GM19351 (cell line): ENCODE measurements around the gene ABCC2.
"Not testable (repeated sequence)": the region's sequence is repeated elsewhere in the genome, so short reads cannot be mapped to it uniquely, and the experiment has no call there.

ENCODE experiments used
- ATAC-seq: cut with Tn5 transposase; IDR thresholded peaks from one replicate; pipeline ENCODE4 v1.9.1; 2021; ENCODE audit warnings: mild to moderate bottlenecking, moderate library complexity; ENCODE audit not compliant: unreplicated experiment

ABCC2 gene

GRCh38 chr10:99782447-99783286 lies at the start of gene ABCC2:
Gene ABCC2 (plus strand): TSS chr10:99782640. CDS start chr10:99782845, 205 bp downstream.
- ATAC-seq, result no peak

- ATAC-seq, result no peak
Measured at GRCh38 chr10:99733366-99733765, 49.1 kb upstream of the ABCC2 start.

GRCh38 chr10:99734111-99734510 lies 48.3 kb upstream of the ABCC2 start:
- not testable (repeated sequence) for ATAC-seq

- no peak for ATAC-seq
Measured at GRCh38 chr10:99740260-99740659, 42.2 kb upstream of the ABCC2 start.

- no peak for ATAC-seq
Measured at GRCh38 chr10:99740933-99741559, 41.4 kb upstream of the ABCC2 start.

GRCh38 chr10:99742254-99742653 lies 40.2 kb upstream of the ABCC2 start:
- no peak for ATAC-seq

- ATAC-seq, result no peak
Measured at GRCh38 chr10:99742701-99743100, 39.7 kb upstream of the ABCC2 start.

- ATAC-seq, result no peak
Measured at GRCh38 chr10:99743841-99744240, 38.6 kb upstream of the ABCC2 start.

- not testable (repeated sequence) for ATAC-seq
Measured at GRCh38 chr10:99746166-99746565, 36.3 kb upstream of the ABCC2 start.

GRCh38 chr10:99748823-99749451 lies 33.5 kb upstream of the ABCC2 start:
- no peak for ATAC-seq

GRCh38 chr10:99750641-99751040 lies 31.8 kb upstream of the ABCC2 start:
- no peak for ATAC-seq

- ATAC-seq, result no peak
Measured at GRCh38 chr10:99754670-99755069, 27.8 kb upstream of the ABCC2 start.

- ATAC-seq, result no peak
Measured at GRCh38 chr10:99756159-99756558, 26.3 kb upstream of the ABCC2 start.

- no peak for ATAC-seq
Measured at GRCh38 chr10:99758211-99758891, 24.1 kb upstream of the ABCC2 start.

GRCh38 chr10:99760321-99760720 lies 22.1 kb upstream of the ABCC2 start:
- ATAC-seq, result no peak

GRCh38 chr10:99761365-99761764 lies 21.1 kb upstream of the ABCC2 start:
- no peak for ATAC-seq

- ATAC-seq, result peak; percentile 33
Measured at GRCh38 chr10:99765672-99766301, 16.7 kb upstream of the ABCC2 start.

- ATAC-seq, result peak; percentile 87
Measured at GRCh38 chr10:99766302-99766681, 16.1 kb upstream of the ABCC2 start.

- ATAC-seq, result no peak
Measured at GRCh38 chr10:99767901-99768300, 14.5 kb upstream of the ABCC2 start.

- ATAC-seq, result no peak
Measured at GRCh38 chr10:99768556-99768955, 13.9 kb upstream of the ABCC2 start.

- no peak for ATAC-seq
Measured at GRCh38 chr10:99769706-99770105, 12.7 kb upstream of the ABCC2 start.
